NCI-H1930 (cell line): ENCODE data around the gene PGS1.
A peak's percentile ranks its signal among the peaks of the same experiment; 100 is the strongest.
"Not testable (repeated sequence)": the region's sequence is repeated elsewhere in the genome, so short reads cannot be mapped to it uniquely, and the experiment has no call there.

Source experiments
- DNase-seq, 2 experiments: peaks; one replicate each; lab custom pipeline; 2025; lab: John Stamatoyannopoulos, UW

PGS1 gene

DNA sequence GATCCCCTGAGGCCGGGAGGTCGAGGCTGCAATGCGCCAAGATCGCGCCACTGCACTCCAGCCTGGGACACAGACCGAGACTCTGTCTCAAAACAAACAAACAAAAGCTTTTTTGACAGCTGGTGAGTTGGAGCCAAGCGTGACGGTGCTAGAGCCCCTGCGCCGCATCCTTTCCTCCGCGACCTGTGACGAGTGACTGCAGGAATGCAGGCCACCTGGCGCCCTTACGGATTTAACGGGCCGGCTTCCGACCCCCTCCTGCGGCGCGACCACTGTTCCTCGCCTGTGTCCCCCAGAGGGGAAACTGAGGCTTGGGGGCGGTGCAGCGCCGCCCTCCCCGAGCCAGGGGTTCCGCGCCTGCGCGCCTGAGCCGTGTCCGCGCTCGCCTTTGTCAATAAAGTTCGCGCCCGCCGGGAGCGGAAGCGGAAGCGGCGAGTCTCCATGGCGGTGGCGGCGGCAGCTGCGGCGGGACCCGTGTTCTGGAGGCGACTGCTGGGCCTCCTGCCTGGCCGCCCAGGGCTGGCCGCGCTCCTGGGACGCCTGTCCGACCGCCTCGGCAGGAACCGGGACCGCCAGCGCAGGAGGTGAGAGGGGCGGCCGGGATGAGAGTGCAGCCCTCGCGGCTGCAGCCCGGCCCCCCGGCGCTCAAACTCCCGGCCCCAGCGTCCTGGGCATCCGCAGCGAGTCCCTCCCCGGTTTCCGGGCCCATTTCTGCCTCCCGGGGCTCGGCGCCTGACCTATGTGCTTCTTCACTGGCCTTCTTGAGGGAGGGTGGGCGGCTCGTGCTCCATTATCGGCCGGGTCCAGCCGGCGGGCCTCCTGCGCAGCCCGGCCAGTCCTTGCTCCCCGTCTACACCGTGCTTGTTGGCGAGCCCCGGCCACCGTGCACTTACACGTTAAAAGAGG, at the start of gene PGS1:
Gene PGS1, plus strand, starts transcription at position 425 of the 906 bp plus-strand sequence. Its CDS starts 17 bp downstream, at position 442.
- peak; percentile 43 to 76 for DNase-seq

DNA sequence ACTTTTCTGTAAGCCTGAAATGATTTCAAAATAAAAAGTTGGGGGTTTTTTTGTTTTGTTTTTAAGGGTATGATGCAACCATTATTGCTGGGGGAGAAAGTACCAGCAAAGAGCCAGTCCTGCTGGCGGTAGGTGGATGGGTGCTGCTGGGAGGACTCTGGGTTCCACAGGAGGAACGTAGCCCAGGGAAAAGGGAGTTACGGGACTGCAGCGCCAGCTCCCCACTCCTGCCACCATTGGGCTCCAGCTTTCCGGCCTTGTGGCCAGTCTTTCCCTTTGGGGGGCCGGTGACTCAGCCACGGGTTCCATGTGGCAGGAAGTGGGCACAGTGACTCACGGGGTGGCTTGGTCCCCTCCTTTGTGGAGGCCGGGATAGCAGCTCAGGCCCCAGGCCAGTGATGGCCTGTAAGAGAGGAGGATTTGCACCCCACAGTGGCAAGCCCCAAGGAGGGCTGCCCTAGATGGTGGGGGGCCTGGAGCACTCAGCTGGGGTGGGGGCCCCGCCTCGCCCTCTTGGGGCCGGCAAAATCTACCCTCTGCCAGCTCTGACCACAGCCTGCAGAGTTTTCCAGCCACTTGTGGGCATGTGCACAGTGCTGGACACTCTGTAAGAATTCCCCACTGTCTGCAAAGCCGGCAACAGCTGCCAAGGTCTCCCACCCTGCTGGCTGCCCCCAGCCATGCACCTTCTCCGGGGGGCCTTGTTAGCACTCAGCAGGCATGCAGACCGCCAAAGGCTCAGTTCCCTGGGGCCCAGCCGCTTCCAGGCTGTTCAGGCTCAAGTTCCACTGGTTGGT, 49.0 kb upstream of the PGS1 start:
- no peak for DNase-seq

DNA sequence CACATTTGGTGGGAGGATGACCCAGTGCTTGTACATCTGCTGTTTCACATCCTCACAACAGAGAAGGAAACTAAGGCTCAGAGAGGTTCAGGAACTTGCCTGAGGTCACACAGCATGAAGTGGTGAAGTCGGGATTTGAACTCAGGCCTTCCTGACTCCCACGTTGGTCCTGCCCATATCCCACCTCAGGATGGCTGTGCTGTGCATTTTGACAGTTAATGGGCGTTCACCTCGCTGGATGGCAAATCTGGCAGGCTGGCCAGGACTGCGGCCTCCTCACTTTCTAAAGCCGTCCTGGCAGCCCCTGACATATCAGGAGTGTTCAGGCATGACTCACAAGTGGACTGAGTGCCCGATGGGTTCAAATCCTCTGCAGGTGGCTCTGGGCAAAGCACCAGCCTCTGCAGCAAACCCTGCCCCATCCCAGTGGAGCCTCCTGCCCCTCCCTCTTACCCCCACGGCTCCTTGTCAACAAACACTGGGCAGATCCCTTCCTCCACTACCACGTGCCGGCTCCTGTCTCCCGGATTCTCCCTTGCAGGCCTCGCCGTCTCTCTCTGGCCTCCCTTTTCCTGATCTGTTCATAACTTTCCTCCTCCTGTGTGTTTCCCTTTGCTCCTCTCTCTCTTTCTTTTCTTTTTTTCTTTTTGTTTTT, 47.8 kb upstream of the PGS1 start:
- DNase-seq, result no peak

DNA sequence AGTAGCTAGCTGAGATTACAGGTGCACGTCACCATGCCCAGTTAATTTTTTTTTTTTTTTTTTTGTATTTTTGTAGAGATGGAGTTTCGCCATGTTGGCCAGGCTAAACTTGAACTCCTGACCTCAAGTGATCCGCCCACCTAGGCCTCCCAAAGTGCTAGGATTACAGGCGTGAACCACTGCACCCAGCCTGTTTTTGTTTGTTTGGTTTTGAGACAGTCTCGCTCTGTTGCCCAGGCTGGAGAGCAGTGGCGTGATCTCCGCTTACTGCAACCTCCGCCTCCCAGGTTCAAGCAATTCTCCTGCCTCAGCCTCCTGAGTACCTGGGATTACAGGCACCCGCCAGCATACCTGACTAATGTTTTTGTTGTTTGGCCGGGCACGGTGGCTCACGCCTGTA, 47.1 kb upstream of the PGS1 start:
- not testable (repeated sequence) for DNase-seq

DNA sequence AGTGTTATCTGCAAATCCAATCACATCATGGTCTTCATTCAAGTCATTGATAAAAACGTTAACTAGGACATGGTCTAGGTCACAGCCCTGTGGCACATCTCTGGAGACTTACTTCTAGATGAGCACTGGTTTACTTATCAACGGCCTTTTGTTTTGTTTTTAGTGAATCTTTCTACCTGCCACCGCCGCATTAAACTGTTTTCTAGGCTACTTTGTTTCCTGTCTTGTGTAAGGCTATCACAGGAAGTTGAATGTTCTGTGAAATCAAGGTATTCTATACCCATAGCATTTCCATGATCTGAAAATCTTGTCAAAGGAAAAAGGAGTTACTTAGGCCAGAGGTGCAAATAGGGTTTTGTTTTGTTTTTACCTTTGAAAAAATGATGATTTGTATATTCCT, 45.5 kb upstream of the PGS1 start:
- DNase-seq, result no peak

DNA sequence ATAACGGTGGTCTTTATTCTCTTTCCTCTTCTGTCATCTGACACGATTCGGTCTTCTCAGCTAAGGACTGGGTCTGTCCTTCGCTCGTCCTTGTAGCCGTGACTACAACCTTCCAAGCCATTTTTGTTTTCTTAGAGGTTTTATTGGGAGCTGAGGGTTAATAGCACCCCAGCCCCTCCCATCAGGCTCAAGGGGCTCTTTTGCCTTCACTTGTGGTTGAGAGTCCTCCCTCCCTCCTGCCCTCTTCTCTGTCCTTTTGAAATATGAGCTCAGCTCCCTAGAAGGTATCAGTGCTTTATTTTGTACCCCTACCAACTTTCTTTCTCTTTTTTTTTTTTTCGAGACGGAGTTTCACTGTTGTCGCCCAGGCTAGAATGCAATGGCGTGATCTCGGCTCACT, 43.2 kb upstream of the PGS1 start:
- DNase-seq, result no peak

DNA sequence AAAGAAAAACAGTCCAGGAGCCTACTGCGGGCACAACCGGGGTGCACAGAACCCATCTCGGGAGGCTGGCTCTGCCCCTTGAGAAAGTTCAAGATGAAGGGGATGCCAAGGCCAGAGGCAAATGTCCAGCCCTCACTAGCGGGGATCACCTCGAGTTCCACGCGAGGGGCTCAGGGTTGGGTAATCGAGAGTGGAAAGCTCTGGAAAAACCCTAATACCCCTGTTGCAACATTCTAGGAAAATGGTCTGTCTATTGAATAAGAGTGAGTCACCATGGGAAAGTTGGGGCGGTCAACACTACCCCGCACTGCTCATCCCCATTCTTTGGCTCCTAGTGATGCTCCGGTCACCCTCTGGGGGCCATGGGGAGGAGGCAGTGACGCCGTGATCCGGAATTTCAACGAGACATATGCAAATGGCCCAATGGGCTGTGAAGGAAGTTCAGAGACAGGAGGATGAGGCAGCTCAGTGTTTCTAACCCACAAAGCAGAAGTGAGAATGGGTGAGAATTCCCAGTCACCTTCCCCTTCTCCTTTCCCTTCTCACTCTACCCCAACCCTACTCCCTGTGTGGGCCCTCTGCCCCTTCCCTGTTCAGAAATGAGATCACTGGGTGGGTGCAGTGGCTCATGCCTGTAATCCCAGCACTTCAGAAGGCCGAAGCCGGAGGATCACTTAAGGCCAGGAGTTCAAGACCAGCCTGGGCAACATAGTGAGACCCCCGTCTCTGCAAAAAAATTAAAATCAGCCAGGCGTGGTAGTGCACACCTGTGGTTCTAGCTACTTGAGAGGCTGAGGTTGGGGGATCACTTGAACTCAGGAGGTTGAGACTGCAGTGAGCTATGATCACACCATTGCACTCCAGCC, 41.0 kb upstream of the PGS1 start:
- no peak for DNase-seq

DNA sequence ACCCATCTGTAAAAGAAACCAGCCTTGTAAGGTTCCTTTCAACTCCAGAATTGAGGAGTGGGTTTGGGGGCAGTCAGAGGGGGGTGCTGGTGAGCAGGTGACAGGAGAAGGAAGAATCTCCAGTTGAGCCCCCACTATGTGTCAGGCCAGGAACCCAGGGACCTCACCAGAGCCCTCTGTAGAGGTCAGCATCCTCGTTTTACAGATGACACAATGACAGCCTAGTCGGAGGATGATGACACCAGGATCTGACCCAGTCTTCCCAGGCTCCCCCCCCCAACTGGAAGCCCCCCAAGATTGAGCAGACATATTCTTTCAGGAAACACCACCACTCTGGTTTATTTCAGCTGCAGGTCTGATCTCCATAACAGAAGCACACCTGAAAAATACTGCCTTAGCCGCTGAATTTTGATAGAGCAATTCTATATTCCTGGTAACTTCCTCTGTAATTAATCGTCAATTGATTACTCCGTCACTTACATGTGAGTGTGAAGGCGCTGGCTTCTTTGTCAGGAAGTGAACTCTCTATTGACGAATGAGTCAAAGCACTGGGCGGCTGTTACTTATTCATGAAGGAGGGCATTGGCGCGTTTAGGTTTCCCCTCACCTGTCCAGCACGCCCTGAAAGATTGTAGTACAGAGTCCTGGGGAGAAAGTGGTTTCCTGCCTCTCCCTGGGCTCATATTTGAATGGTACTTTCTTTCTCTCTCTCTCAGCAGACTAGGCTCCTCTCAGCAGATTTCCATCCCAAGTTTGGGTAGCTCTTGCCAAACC, 39.8 kb upstream of the PGS1 start:
- DNase-seq, result no peak

DNA sequence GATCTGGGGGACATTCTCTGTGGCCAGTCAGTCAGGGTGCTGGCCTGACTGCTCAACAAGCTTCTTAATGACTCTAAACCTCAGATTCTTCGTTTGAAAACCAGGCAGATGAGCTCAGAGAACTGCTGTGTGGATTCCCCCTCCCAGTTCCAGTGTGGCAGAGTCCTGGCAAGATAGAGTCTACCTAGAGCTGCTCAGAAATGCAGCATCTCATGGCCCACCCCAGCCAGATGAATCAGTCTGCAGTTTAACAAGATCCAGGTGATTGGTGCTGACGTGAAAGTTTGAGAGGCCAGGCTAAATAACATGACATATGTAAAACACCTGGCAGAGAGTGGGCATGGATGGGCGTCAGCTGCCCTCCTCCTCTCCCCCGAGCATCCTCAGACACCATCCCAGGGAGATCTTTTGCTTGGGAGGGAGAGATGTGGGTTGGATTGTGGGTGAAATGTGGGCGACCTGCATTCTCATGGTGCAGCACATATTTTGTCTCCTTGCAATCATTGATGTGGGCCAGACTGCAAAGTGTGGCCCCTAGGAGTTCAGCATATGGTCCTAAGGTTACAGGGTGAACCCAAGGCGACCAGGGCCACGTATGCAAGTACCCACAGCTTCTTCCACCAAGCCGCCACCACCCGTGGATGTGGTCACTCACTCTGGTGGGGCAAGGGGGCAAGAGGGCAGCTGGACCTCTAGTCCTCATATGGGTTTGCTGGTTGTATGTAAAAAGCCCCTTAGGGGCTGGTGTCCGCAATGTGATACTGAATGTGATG, 38.1 kb upstream of the PGS1 start:
- DNase-seq, result no peak

DNA sequence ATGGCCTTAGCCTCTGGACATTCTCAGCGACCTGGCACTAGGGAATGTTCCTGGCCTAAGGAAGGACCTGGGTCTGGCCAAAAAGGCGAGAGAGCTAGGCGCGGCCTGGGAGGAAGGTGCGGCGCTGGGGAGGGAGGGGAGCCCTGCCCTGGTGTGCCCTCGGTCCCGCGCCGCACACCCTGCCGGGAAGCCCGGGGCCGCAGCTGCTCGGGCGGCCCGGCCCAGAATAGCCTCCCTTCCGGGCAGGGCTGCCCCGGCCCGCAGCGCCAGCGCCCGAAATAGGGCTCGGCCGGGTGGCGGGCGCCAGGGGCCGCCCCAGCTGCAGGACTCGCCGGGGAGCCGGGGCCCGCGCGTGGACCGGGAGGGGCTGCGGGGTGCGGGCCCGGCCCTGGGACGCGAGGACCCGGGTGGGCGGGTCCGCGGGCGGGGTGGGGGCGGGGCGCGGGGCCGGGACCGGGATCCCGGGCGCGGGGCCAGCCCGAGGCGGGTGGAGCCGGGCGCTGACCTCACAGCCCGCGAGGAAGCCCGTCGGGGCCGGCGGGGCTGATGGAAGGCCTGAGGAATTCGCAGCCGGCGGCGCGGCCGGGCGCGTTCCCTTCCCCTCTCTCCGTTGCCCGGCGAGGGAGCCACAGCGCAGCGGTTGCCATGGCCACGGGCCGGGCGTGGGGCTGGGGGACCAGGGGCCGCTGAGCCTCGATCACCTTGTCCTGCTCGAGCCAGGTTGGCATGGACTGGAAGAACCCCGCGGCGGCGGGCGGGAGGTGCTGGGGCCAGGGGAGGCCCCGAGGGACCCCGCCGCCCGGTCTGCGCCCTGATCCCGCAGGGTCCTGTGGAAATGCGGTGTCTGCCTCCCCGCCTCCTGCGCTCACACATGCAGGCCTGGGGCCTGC, 36.6 kb upstream of the PGS1 start:
- peak; percentile 46 to 48 for DNase-seq

DNA sequence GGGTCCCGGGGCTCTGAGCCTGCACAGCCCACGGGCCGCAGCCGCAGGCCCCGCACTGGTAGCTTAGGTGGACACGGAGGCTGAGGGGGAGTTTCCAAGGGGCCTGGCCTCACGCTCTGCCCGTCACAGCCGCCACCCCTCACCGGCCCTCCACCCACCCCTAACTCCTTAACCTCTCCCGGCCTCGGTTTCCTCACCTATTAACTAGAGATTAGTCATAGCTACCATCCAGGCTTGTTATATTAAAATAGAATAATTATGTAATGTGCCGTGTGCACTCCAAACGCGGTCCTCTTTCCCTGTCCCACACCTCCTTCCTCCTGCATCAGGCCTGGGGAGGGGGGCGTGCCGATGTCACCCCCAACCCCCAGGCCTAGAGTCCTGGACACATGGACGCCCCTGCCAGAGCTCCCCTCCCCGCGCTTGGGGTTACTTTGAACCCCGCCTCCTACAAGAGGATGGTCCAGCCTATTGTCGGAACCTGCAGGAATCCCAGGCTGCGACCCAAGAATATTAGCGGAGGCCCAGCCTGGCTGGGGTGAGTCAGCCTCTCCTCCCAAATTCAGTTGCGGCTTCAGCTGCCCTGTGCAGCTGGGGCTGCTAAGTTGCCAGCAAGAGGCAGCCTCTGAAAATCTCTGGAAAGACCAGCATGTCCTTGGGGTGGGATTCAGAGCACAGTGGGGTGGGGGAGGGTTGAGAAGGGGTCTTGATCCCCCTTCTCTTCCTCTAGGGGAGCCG, 35.8 kb upstream of the PGS1 start:
- DNase-seq, result no peak

DNA sequence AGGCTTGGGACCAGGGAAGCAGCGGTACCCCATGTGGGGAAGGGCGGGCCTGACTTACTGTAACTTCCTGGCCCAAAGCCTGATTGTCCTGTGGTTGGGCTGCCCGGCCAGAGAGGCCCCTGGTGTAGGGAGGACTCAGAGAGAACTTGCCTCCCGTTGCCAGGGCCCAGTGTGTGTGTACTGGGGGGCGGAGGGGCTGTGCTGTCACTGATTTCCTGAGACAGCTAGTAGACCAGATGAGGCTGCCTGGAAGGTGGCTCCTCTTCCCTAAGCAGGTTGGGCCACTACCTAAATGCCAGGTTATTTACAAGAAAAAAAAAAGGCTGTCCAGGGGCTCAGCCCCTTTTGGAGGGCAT, 35.3 kb upstream of the PGS1 start:
- no peak for DNase-seq

DNA sequence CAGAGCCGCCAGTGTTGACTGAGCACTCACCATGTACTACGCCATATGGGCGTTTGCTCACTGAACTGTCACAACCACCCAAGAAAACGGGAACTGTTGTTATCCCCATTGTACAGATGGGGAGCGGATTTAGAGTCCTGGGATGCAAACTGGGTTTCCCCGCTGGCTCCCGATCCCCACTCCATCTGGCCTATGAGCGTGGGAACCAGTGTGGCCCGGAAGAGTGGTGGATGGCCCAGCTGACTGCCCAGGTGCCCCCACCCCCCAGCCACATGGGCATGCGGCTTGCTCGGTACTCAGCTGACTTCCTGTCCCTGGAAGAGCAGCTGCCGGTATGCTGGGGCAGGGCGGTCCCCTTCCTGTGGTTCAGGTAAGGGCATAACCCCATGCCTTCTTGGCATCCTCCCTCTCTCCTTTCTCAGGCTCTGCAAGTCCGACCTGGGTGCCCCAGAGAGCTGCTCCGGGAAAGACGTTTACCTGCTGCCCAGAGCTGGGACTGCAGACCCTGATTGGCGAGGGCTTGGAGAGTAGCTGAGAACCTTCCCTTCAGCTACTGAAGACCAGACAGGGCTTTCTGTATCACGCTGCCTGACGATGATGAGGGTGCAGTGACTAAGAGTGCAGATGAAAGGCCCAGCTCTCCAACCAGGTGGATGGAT, 34.8 kb upstream of the PGS1 start:
- no peak for DNase-seq

GRCh38 chr17:78344666-78345065, 33.8 kb upstream of the PGS1 start:
- no peak for DNase-seq

- no peak for DNase-seq
These were observed 33.3 kb upstream of the PGS1 start for GRCh38 chr17:78345172-78345571.

DNA sequence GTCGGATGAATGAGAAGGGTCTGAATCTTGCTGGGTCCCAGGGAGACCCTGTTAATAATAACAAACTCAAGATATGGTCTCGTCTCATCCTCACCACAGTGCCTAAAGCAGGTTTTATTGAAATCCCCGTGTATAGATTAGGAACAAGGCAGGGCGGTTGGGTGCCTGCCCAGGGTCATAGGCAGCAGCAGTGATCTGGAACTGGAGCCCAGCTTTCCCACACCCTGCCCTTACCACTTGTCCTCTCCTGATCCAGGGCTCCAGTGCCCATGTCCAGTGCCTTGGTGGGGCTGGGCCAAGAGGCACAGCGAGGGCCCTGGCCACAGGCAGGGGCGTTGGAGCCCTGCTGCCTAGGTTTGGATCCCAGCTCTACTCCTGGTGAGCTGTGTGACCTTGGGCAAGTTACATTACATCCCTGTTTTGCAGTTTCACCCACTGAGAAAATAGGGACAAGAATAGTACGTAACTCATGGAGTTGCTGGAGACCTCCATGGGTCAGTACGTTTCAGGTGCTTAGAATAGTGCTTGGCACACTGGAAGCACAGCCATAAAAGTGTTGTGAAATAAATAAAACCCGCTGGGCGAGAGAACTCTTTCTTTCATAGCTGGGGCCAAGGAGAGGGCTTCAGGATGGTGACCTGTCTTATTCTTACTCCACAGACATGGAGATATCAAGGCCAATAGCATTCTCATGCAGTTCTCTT, 32.5 kb upstream of the PGS1 start:
- no peak for DNase-seq

GRCh38 chr17:78346605-78347250, 31.7 kb upstream of the PGS1 start:
- no peak for DNase-seq
